Stomach (tissue), 4 donors: ENCODE results near the gene TNS2.

Experiments
- EP300 ChIP-seq: sonication (generic); formaldehyde crosslinking; IDR thresholded peaks from one replicate; pipeline ENCODE4 v1.6.1; 2017; ENCODE audit warnings: antibody characterized with exemption
- POLR2A ChIP-seq, 4 donors: fragments of 450-650 bp; IDR thresholded peaks; one replicate each; pipeline ENCODE4 v1.6.1; 2016; ENCODE audit warnings: antibody characterized with exemption in 4 of 4, control low read depth in 2 of 4, mild to moderate bottlenecking in 1 of 4, moderate library complexity in 1 of 4
- POLR2AphosphoS5 ChIP-seq, 3 donors: sonication (generic); formaldehyde crosslinking; IDR thresholded peaks; one replicate each; pipeline ENCODE4 v1.6.1; 2016; ENCODE audit warnings: antibody characterized with exemption in 3 of 3
- TF ChIP-seq, protein P1 (sequence below), 7 experiments: fragments of 450-650 bp in 4 of 7; fragments of 200-600 bp in 3 of 7; sonication (generic) in 3 of 7; IDR thresholded peaks; one replicate each; pipeline ENCODE4 v1.5.1; 2016 to 2019; ENCODE audit warnings: antibody characterized with exemption in 7 of 7, control low read depth in 2 of 7, mild to moderate bottlenecking in 1 of 7

DNA sequence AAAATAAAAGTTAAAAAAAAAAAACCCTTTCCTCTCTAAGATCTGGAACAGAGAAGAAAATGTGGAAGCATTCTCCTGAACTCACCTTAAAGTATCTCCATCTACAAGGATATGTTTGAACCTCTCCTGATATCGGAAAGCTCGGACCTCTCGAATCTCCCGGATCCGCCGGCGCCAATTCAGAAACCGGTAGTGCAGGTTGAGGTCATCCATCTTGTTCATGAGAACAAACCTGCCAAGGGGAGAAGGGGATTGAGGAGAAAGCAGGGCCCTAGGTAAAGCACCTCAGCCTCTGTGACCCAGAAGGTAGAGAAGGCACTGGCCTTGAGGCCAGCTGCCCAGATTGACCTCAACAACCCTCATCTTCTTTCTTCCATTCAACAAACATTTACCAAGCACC is 27.2 kb downstream of the TNS2 start:
- TF ChIP-seq, protein P1, sequence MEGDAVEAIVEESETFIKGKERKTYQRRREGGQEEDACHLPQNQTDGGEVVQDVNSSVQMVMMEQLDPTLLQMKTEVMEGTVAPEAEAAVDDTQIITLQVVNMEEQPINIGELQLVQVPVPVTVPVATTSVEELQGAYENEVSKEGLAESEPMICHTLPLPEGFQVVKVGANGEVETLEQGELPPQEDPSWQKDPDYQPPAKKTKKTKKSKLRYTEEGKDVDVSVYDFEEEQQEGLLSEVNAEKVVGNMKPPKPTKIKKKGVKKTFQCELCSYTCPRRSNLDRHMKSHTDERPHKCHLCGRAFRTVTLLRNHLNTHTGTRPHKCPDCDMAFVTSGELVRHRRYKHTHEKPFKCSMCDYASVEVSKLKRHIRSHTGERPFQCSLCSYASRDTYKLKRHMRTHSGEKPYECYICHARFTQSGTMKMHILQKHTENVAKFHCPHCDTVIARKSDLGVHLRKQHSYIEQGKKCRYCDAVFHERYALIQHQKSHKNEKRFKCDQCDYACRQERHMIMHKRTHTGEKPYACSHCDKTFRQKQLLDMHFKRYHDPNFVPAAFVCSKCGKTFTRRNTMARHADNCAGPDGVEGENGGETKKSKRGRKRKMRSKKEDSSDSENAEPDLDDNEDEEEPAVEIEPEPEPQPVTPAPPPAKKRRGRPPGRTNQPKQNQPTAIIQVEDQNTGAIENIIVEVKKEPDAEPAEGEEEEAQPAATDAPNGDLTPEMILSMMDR (IDR thresholded peaks at IDR 0.05), result no peak
- no peak for TF ChIP-seq POLR2A (IDR thresholded peaks at IDR 0.05)
- TF ChIP-seq EP300, result no peak
- no peak for TF ChIP-seq POLR2AphosphoS5 (IDR thresholded peaks at IDR 0.05)
